ENCODE measurements around the gene ANKIB1. TPM values are rescaled to one million over a fixed set of nuclear protein-coding genes. Genes with fewer than 3 reads are reported as not detected.

Gene ANKIB1
- total and polyA plus RNA-seq, 9 of the 15 experiments (the other 6 are each of a cell fraction or from before 2014, with no cell fraction given): 5.9 to 25.2 (median 16.1) TPM

DNA sequence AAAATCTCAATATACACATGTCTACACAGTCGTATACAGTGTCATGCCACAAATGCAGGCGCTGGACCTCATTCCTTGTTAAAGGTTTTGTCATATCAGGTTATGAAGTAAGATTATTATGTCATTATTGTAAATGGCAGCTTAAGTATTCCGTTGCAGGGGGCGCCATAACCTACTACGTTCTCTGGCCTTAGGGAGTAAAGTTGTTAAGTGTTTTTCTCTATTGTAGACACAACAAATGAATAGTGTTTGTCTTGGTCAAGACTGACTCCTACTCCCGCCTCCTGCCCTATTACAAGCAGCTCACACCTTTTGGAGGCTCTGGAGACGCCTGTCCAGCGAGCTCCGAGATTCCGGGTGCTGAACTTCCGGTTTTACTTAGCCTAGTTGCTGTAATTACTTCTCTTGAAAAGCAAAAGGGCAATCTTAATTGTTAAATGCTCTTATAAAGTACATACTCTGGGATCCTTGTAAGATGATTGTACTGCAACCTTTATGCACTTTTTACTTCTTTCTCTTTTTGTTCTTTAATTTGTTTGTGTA lies 202.5 kb downstream of the ANKIB1 start (continued):
- TF ChIP-seq, protein P1, sequence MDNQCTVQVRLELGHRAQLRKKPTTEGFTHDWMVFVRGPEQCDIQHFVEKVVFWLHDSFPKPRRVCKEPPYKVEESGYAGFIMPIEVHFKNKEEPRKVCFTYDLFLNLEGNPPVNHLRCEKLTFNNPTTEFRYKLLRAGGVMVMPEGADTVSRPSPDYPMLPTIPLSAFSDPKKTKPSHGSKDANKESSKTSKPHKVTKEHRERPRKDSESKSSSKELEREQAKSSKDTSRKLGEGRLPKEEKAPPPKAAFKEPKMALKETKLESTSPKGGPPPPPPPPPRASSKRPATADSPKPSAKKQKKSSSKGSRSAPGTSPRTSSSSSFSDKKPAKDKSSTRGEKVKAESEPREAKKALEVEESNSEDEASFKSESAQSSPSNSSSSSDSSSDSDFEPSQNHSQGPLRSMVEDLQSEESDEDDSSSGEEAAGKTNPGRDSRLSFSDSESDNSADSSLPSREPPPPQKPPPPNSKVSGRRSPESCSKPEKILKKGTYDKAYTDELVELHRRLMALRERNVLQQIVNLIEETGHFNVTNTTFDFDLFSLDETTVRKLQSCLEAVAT (IDR thresholded peaks at IDR 0.05): 0 out of 4 replicates have a peak, but pooled peaks of 1 of the 2 experiments have one; percentile 32
- TF ChIP-seq CREB1 (IDR thresholded peaks at IDR 0.05): peak; percentile 82
- TF ChIP-seq CREB1 (CRISPR knock-in tag; IDR thresholded peaks at IDR 0.05): peak; percentile 72
- TF ChIP-seq, protein P2, sequence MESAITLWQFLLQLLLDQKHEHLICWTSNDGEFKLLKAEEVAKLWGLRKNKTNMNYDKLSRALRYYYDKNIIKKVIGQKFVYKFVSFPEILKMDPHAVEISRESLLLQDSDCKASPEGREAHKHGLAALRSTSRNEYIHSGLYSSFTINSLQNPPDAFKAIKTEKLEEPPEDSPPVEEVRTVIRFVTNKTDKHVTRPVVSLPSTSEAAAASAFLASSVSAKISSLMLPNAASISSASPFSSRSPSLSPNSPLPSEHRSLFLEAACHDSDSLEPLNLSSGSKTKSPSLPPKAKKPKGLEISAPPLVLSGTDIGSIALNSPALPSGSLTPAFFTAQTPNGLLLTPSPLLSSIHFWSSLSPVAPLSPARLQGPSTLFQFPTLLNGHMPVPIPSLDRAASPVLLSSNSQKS (CRISPR knock-in tag; IDR thresholded peaks at IDR 0.05): no peak
- no peak for TF ChIP-seq ZBTB17 (CRISPR knock-in tag; IDR thresholded peaks at IDR 0.05)
- TF ChIP-seq ZEB2 (IDR thresholded peaks at IDR 0.05): no peak
- TF ChIP-seq LARP7 (IDR thresholded peaks at IDR 0.05): no peak
- TF ChIP-seq, protein P3, sequence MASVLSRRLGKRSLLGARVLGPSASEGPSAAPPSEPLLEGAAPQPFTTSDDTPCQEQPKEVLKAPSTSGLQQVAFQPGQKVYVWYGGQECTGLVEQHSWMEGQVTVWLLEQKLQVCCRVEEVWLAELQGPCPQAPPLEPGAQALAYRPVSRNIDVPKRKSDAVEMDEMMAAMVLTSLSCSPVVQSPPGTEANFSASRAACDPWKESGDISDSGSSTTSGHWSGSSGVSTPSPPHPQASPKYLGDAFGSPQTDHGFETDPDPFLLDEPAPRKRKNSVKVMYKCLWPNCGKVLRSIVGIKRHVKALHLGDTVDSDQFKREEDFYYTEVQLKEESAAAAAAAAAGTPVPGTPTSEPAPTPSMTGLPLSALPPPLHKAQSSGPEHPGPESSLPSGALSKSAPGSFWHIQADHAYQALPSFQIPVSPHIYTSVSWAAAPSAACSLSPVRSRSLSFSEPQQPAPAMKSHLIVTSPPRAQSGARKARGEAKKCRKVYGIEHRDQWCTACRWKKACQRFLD (CRISPR knock-in tag; IDR thresholded peaks at IDR 0.05): peak; percentile 15; the same call in 1 of the 2 replicates
- TF ChIP-seq, protein P4, sequence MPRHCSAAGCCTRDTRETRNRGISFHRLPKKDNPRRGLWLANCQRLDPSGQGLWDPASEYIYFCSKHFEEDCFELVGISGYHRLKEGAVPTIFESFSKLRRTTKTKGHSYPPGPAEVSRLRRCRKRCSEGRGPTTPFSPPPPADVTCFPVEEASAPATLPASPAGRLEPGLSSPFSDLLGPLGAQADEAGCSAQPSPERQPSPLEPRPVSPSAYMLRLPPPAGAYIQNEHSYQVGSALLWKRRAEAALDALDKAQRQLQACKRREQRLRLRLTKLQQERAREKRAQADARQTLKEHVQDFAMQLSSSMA (CRISPR knock-in tag; IDR thresholded peaks at IDR 0.05): no peak
- TF ChIP-seq, protein P5, sequence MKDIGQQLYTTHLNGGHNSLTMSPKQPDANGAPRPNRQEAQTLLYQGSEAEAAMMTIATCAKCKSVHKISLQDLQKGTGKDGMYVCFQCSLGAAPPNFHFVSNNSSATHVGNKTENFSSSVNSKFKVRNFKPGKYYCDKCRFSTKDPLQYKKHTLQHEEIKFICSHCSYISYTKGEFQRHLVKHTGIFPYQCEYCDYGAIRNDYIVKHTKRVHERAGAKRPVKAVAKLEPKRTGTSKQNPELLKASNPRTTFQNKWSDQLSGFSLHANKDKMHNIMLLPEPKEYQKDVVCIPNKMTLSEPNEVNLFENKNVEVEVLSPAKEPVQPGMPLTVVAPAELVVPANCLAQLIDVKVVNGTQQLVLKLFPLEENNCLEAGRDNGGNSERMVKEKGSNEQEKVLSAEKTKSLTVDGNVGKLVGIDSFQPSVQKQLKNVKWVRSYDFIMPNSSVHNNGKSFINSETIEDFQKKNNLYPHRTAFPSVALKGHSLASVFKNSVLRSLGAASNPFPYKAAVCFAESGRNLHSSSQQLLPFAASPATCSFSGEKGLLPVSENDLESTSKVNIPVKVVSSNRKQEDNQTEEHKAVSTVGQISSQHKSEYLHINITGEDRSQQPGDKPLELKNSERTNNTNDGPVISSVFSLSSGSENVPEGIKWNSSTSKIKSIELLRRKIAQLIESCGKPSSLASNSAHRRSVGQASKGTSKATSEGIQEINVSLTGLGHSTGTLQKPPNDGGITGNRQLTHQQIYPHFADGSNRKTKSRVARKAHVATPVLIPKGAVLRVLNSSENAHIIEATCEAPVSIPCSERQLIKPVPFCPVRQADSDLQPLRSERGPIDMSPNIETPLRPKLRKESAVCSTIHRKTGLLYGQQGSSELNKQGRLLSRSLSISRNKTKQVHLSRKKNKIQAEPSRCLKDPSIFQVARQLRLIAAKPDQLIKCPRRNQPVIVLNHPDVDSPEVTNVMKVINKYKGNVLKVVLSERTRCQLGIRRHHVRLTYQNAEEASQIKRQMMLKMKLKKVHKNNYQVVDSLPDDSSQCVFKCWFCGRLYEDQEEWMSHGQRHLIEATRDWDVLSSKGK (CRISPR knock-in tag; IDR thresholded peaks at IDR 0.05): no peak
- peak; percentile 42; the same call in 1 of the 2 replicates for TF ChIP-seq JUND (IDR thresholded peaks at IDR 0.05; ENCODE audit: borderline replicate concordance, low read depth, low read length)
- TF ChIP-seq JUND (tag; IDR thresholded peaks at IDR 0.05; ENCODE audit: borderline replicate concordance, low read depth, low read length): peak; percentile 54; the same call in 1 of the 3 replicates
- peak; percentile 28; the same call in 1 of the 2 replicates for TF ChIP-seq ARID1B (IDR thresholded peaks at IDR 0.05)
- TF ChIP-seq EWSR1 (IDR thresholded peaks at IDR 0.05; ENCODE audit: borderline replicate concordance, low read depth, partially characterized antibody): no peak
- TF ChIP-seq KAT2B (IDR thresholded peaks at IDR 0.05; ENCODE audit: low read depth, low read length): no peak
- TF ChIP-seq L3MBTL2 (IDR thresholded peaks at IDR 0.05): peak; percentile 69
- peak; percentile 59; the same call in 1 of the 2 replicates for TF ChIP-seq SOX6 (IDR thresholded peaks at IDR 0.05)
- TF ChIP-seq, protein P6, sequence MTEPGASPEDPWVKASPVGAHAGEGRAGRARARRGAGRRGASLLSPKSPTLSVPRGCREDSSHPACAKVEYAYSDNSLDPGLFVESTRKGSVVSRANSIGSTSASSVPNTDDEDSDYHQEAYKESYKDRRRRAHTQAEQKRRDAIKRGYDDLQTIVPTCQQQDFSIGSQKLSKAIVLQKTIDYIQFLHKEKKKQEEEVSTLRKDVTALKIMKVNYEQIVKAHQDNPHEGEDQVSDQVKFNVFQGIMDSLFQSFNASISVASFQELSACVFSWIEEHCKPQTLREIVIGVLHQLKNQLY (CRISPR knock-in tag; conservative IDR thresholded peaks at IDR 0.05): no peak
- no peak for TF ChIP-seq ZNF274 (IDR thresholded peaks at IDR 0.05; ENCODE audit: borderline replicate concordance, low read depth, low read length)
- TF ChIP-seq ILF3 (IDR thresholded peaks at IDR 0.05; ENCODE audit: borderline replicate concordance): 0 out of 2 replicates have a peak, but pooled peaks have one; percentile 24

Measured in K562 (cell line).